Activated CD8-positive, alpha-beta memory T cell treated with anti-CD3 and anti-CD28 coated beads, Interleukin-2, amount 50 U/mL, for 24 hours (primary cell): Measurements from ENCODE around the gene PBX1.

Experiments used
- DNase-seq: peaks from one replicate; pipeline ENCODE4 v3.0.0-alpha.2; 2020; ENCODE audit errors: extremely low read depth

Gene PBX1

GRCh38 chr1:164813776-164814175, 254.8 kb downstream of the PBX1 start:
- DNase-seq, result no peak

- no peak for DNase-seq
Measured at GRCh38 chr1:164821648-164822047, 262.7 kb downstream of the PBX1 start.

GRCh38 chr1:164823486-164824279, 264.7 kb downstream of the PBX1 start:
- DNase-seq, result no peak

- DNase-seq, result no peak
Measured at GRCh38 chr1:164824542-164824941, 265.6 kb downstream of the PBX1 start.

GRCh38 chr1:164830628-164831027, 271.6 kb downstream of the PBX1 start:
- DNase-seq, result no peak

GRCh38 chr1:164834641-164835040, 275.7 kb downstream of the PBX1 start:
- DNase-seq, result no peak

- no peak for DNase-seq
Measured at GRCh38 chr1:164836614-164837018, 277.6 kb downstream of the PBX1 start.

- DNase-seq, result no peak
Measured at GRCh38 chr1:164838786-164839185, 279.8 kb downstream of the PBX1 start.

GRCh38 chr1:164840936-164841335, 282.0 kb downstream of the PBX1 start:
- no peak for DNase-seq

- no peak for DNase-seq
Measured at GRCh38 chr1:164841702-164842465, 282.9 kb downstream of the PBX1 start.

GRCh38 chr1:164842870-164843269, 283.9 kb downstream of the PBX1 start:
- DNase-seq, result no peak

GRCh38 chr1:164843743-164844500, 284.9 kb downstream of the PBX1 start:
- DNase-seq, result no peak

GRCh38 chr1:164846731-164847691, 288.0 kb downstream of the PBX1 start:
- DNase-seq, result no peak

- no peak for DNase-seq
Measured at GRCh38 chr1:164853146-164853545, 294.2 kb downstream of the PBX1 start.

- DNase-seq, result no peak
Measured at GRCh38 chr1:164855716-164856329, 296.8 kb downstream of the PBX1 start.

- DNase-seq, result no peak
Measured at GRCh38 chr1:164856381-164856780, 297.4 kb downstream of the PBX1 start.

GRCh38 chr1:164857439-164857838, 298.5 kb downstream of the PBX1 start:
- no peak for DNase-seq

GRCh38 chr1:164858096-164858632, 299.2 kb downstream of the PBX1 start:
- DNase-seq, result no peak

GRCh38 chr1:164861632-164862031, 302.6 kb downstream of the PBX1 start:
- no peak for DNase-seq

- DNase-seq, result no peak
Measured at GRCh38 chr1:164863056-164863455, 304.1 kb downstream of the PBX1 start.

- no peak for DNase-seq
Measured at GRCh38 chr1:164864161-164864560, 305.2 kb downstream of the PBX1 start.
